OCI-LY1 (cell line): Measurements from ENCODE around the gene VSIR.

Experiments used
- H2AFZ ChIP-seq: fragments of 200-600 bp; sonication (generic), shearing (Covaris generic); 2 replicates; pipeline ENCODE4 v1.6.0; 2014; ENCODE audit warnings: antibody characterized with exemption, mild to moderate bottlenecking, low read length
- H3F3A ChIP-seq: fragments of 200-600 bp; sonication (generic), shearing (Covaris generic); 2 replicates; pipeline ENCODE4 v1.6.0; 2014; ENCODE audit warnings: mild to moderate bottlenecking, antibody characterized with exemption, low read length, moderate library complexity; ENCODE audit not compliant: insufficient read depth
- H3K27ac ChIP-seq: fragments of 200-600 bp; sonication (generic); 2 replicates; pipeline ENCODE4 v1.5.1; 2014; ENCODE audit warnings: low read length, mixed run types, mild to moderate bottlenecking, low read depth; ENCODE audit not compliant: poor library complexity, severe bottlenecking
- H3K27me3 ChIP-seq: fragments of 200-600 bp; sonication (generic); 2 replicates; pipeline ENCODE4 v1.6.0; 2014; ENCODE audit warnings: antibody characterized with exemption, mild to moderate bottlenecking, low read length, moderate library complexity; ENCODE audit not compliant: insufficient read depth
- H3K36me3 ChIP-seq: fragments of 200-600 bp; sonication (generic); 2 replicates; pipeline ENCODE4 v1.6.1; 2014; ENCODE audit warnings: mild to moderate bottlenecking, antibody characterized with exemption, low read length, moderate library complexity, mixed read lengths; ENCODE audit not compliant: insufficient read depth
- H3K4me1 ChIP-seq: fragments of 200-600 bp; sonication (generic); 2 replicates; pipeline ENCODE4 v1.5.1; 2014; ENCODE audit warnings: mild to moderate bottlenecking, low read length, moderate library complexity; ENCODE audit not compliant: insufficient read depth, severe bottlenecking
- H3K4me2 ChIP-seq: fragments of 200-600 bp; sonication (generic), shearing (Covaris generic); 2 replicates; pipeline ENCODE4 v1.6.1; 2014; ENCODE audit warnings: low read length
- H3K4me3 ChIP-seq: fragments of 200-600 bp; sonication (generic); 2 replicates; pipeline ENCODE4 v1.5.1; 2014; ENCODE audit warnings: low read length, low read depth, mild to moderate bottlenecking, mixed read lengths; ENCODE audit not compliant: poor library complexity, severe bottlenecking
- H3K79me2 ChIP-seq: fragments of 200-600 bp; shearing (Covaris generic); 2 replicates; pipeline ENCODE4 v1.6.1; 2016; ENCODE audit warnings: mixed run types, low read length, mixed read lengths; ENCODE audit not compliant: insufficient read depth
- H3K9ac ChIP-seq: fragments of 200-600 bp; sonication (generic), shearing (Covaris generic); 2 replicates; pipeline ENCODE4 v1.6.1; 2014; ENCODE audit warnings: mild to moderate bottlenecking, low read length, mixed read lengths
- H3K9me2 ChIP-seq: fragments of 200-600 bp; sonication (generic), shearing (Covaris generic); 2 replicates; pipeline ENCODE4 v1.6.1; 2014; ENCODE audit warnings: low read depth, mild to moderate bottlenecking, low read length, mixed read lengths
- H3K9me3 ChIP-seq: fragments of 200-600 bp; shearing (Covaris generic); 2 replicates; pipeline ENCODE4 v1.6.1; 2014; ENCODE audit warnings: low read length, mixed read lengths
- H4K20me1 ChIP-seq: fragments of 200-600 bp; sonication (generic), shearing (Covaris generic); 2 replicates; pipeline ENCODE4 v1.6.0; 2016; ENCODE audit warnings: mild to moderate bottlenecking, low read length; ENCODE audit not compliant: insufficient read depth
- EZH2 ChIP-seq: fragments of 200-600 bp; sonication (generic), shearing (Covaris generic); IDR thresholded peaks from 2 replicates; pipeline ENCODE4 v1.8.0; 2017; ENCODE audit warnings: borderline replicate concordance, mixed run types, mild to moderate bottlenecking, antibody characterized with exemption, low read length, moderate library complexity, mixed read lengths
- TF ChIP-seq, protein P1 (sequence below): fragments of 200-600 bp; sonication (generic), shearing (Covaris generic); IDR thresholded peaks from 2 replicates; pipeline ENCODE4 v1.5.1; 2017; ENCODE audit warnings: mild to moderate bottlenecking, antibody characterized with exemption, low read length, moderate library complexity, mixed read lengths

The VSIR gene

GRCh38 chr10:71726580-71727104 is 46.7 kb downstream of the VSIR start:
- Histone ChIP-seq H3K9me3 (no peaks in the 10 kb centered on the region), H3K36me3 (no peaks in the 10 kb centered on the region), H3K27me3 (no peaks in the 10 kb centered on the region), H3K9me2 (no peaks in the 10 kb centered on the region), H4K20me1 (no peaks in the 10 kb centered on the region), H2AFZ (no peak overlapping the region), H3K4me2 (peak overlapping the region; percentile 55; the same call in 1 of the 2 replicates), H3K79me2 (no peaks in the 10 kb centered on the region), H3K4me1 (peaks cover 43% of the 10 kb centered on the region), H3K9ac (peak overlapping the region; percentile 38; the same call in 1 of the 2 replicates), H3F3A (no peaks in the 10 kb centered on the region), H3K27ac (peak overlapping the region; percentile 97), H3K4me3 (peak overlapping the region; percentile 8)
- TF ChIP-seq, protein P1, sequence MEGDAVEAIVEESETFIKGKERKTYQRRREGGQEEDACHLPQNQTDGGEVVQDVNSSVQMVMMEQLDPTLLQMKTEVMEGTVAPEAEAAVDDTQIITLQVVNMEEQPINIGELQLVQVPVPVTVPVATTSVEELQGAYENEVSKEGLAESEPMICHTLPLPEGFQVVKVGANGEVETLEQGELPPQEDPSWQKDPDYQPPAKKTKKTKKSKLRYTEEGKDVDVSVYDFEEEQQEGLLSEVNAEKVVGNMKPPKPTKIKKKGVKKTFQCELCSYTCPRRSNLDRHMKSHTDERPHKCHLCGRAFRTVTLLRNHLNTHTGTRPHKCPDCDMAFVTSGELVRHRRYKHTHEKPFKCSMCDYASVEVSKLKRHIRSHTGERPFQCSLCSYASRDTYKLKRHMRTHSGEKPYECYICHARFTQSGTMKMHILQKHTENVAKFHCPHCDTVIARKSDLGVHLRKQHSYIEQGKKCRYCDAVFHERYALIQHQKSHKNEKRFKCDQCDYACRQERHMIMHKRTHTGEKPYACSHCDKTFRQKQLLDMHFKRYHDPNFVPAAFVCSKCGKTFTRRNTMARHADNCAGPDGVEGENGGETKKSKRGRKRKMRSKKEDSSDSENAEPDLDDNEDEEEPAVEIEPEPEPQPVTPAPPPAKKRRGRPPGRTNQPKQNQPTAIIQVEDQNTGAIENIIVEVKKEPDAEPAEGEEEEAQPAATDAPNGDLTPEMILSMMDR = no peak
- TF ChIP-seq EZH2 = no peak

- H3K4me2 ChIP-seq = peak overlapping the region; percentile 55; the same call in 1 of the 2 replicates
- H3K79me2 ChIP-seq = no peaks in the 10 kb centered on the region
- no peaks in the 10 kb centered on the region for H3K36me3 ChIP-seq
- TF ChIP-seq EZH2 = no peak
- TF ChIP-seq, protein P1 = peak; percentile 67
- no peaks in the 10 kb centered on the region for H3K9me3 ChIP-seq
- H2AFZ ChIP-seq = no peak overlapping the region
- no peak overlapping the region for H3K4me3 ChIP-seq
- H4K20me1 ChIP-seq = no peaks in the 10 kb centered on the region
- peaks cover 43% of the 10 kb centered on the region for H3K4me1 ChIP-seq
- no peaks in the 10 kb centered on the region for H3K9me2 ChIP-seq
- no peaks in the 10 kb centered on the region for H3F3A ChIP-seq
- H3K27me3 ChIP-seq = no peaks in the 10 kb centered on the region
- H3K27ac ChIP-seq = peak overlapping the region; percentile 97
- H3K9ac ChIP-seq = peak overlapping the region; percentile 38; the same call in 1 of the 2 replicates
Observed at GRCh38 chr10:71725998-71726579, 47.2 kb downstream of the VSIR start.

DNA sequence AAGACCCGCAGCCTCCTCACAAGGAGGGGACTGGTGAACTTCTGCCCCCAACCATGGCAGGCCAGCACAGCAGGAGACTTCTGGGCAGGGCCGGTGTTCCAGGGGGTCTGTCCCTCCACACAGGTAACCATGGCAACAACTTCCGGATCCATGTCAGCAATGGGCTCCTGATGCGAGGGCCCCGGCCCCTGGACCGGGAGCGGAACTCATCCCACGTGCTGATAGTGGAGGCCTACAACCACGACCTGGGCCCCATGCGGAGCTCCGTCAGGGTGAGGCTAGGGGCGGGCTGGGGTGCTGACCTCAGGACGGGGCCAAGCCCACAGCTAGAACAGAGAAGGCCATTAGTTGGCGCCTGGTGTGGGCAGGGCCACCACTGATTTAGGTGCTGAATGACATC is 48.1 kb downstream of the VSIR start:
- Histone ChIP-seq H2AFZ (no peak overlapping the region), H3K4me1 (peaks cover 43% of the 10 kb centered on the region), H3K4me2 (no peak overlapping the region), H3K36me3 (no peaks in the 10 kb centered on the region), H4K20me1 (no peaks in the 10 kb centered on the region), H3K9me2 (no peaks in the 10 kb centered on the region), H3K9ac (no peak overlapping the region), H3K9me3 (no peaks in the 10 kb centered on the region), H3K27ac (peak overlapping the region; percentile 97), H3K4me3 (no peak overlapping the region), H3F3A (no peaks in the 10 kb centered on the region), H3K27me3 (0 out of 2 replicates have a peak, but pooled peaks cover 6% of the 10 kb centered on the region), H3K79me2 (no peaks in the 10 kb centered on the region)
- TF ChIP-seq EZH2 = no peak
- TF ChIP-seq, protein P1 = no peak
